Tibial nerve (tissue), 4 donors: ENCODE data around the gene CFL1. TPM values are rescaled to one million over a fixed set of nuclear protein-coding genes. Genes with fewer than 3 reads are reported as not detected.

ENCODE experiments used
- DNase-seq, 2 donors: peaks; one replicate each; pipeline ENCODE4 v3.0.0-alpha.2; 2019; ENCODE audit warnings: low spot score in 2 of 2
- H3K27ac ChIP-seq, 4 donors: fragments of 200-600 bp; sonication (generic) in 3 of 4; one replicate each; pipeline ENCODE4 v1.5.1; 2017 to 2019; ENCODE audit warnings: mild to moderate bottlenecking in 1 of 4
- H3K27me3 ChIP-seq, 2 donors: fragments of 200-600 bp; sonication (generic) in 1 of 2; one replicate each; pipeline versions ENCODE4 v1.5.1 to v1.6.0; 2017 to 2019
- H3K36me3 ChIP-seq, 3 donors: fragments of 200-600 bp; sonication (generic); one replicate each; pipeline ENCODE4 v1.5.1; 2018 to 2019
- H3K4me1 ChIP-seq, 4 donors: fragments of 200-600 bp; sonication (generic) in 3 of 4; one replicate each; pipeline ENCODE4 v1.5.1; 2017 to 2019
- H3K4me3 ChIP-seq, 4 donors: fragments of 200-600 bp; sonication (generic) in 3 of 4; one replicate each; pipeline ENCODE4 v1.5.1; 2017 to 2019; ENCODE audit warnings: mild to moderate bottlenecking in 1 of 4, moderate library complexity in 1 of 4
- H3K9me3 ChIP-seq, 4 donors: fragments of 200-600 bp; sonication (generic) in 3 of 4; one replicate each; pipeline ENCODE4 v1.5.1; 2017 to 2019
- EP300 ChIP-seq, 2 donors: sonication (generic); formaldehyde crosslinking; IDR thresholded peaks; one replicate each; pipeline ENCODE4 v1.6.1; 2017; ENCODE audit warnings: antibody characterized with exemption in 2 of 2, mild to moderate bottlenecking in 1 of 2
- POLR2A ChIP-seq, 2 donors: fragments of 450-650 bp; IDR thresholded peaks; one replicate each; pipeline ENCODE4 v1.6.1; 2017; ENCODE audit warnings: antibody characterized with exemption in 2 of 2, mild to moderate bottlenecking in 2 of 2, moderate library complexity in 2 of 2
- WGBS, 2 donors: methylation state at CpG; one replicate each; pipeline ENCODE4 v1.1.5; 2018; 5-methylcytosine and 5-hydroxymethylcytosine counted together
- total RNA-seq, 4 donors: library from RNA; depleted of rRNA; stranded (reverse); fragments of >200 nt; gene quantifications; one replicate each; pipeline ENCODE4 v1.1.0, GENCODE V29; 2016
- TF ChIP-seq, protein P1 (sequence below), 5 experiments: fragments of 200-600 bp in 3 of 5; fragments of 450-650 bp in 2 of 5; sonication (generic) in 3 of 5; IDR thresholded peaks; one replicate each; pipeline ENCODE4 v1.5.1; 2016 to 2019; ENCODE audit warnings: antibody characterized with exemption in 5 of 5, mild to moderate bottlenecking in 3 of 5, moderate library complexity in 2 of 5

The CFL1 gene
- total RNA-seq, 4 donors from 2014 or later, result 461 to 881 (median 580) TPM

DNA sequence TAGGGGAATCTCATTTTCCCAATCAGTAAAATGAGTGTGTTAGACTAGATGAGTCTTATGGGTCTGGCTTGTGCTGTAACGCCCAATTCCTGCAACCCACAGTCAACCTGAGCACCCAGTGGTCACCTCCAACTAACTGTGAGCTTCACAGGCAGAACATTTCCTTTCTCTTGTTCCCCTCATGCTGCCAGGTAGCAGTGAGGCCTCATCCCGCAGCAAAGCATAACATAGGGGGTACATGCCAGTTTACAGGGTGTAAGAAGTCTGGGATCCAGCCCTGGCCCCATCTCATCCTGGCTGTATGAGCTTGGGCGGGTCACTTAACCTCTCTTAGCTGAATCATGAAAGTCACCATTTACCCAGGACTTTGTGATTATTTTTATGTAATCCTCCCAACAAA is 10.9 kb upstream of the CFL1 start:
- peaks cover 0 to 43% (median 10%) of the 10 kb centered on the region in 4 donors for H3K4me1 ChIP-seq
- H3K9me3 ChIP-seq, result no peaks in the 10 kb centered on the region
- H3K27me3 ChIP-seq, result no peaks in the 10 kb centered on the region
- 84 to 97% methylated on average over 3 of the region's 3 CpGs for WGBS, 2 donors
- TF ChIP-seq EP300 (IDR thresholded peaks at IDR 0.05) (no peak), POLR2A (IDR thresholded peaks at IDR 0.05) (no peak)
- TF ChIP-seq, protein P1, sequence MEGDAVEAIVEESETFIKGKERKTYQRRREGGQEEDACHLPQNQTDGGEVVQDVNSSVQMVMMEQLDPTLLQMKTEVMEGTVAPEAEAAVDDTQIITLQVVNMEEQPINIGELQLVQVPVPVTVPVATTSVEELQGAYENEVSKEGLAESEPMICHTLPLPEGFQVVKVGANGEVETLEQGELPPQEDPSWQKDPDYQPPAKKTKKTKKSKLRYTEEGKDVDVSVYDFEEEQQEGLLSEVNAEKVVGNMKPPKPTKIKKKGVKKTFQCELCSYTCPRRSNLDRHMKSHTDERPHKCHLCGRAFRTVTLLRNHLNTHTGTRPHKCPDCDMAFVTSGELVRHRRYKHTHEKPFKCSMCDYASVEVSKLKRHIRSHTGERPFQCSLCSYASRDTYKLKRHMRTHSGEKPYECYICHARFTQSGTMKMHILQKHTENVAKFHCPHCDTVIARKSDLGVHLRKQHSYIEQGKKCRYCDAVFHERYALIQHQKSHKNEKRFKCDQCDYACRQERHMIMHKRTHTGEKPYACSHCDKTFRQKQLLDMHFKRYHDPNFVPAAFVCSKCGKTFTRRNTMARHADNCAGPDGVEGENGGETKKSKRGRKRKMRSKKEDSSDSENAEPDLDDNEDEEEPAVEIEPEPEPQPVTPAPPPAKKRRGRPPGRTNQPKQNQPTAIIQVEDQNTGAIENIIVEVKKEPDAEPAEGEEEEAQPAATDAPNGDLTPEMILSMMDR (IDR thresholded peaks at IDR 0.05), result no peak
- no peak for DNase-seq
- no peak overlapping the region for H3K4me3 ChIP-seq
- H3K36me3 ChIP-seq, result peaks cover 0 to 70% (median 21%) of the 10 kb centered on the region in 3 donors
- no peak overlapping the region for H3K27ac ChIP-seq

DNA sequence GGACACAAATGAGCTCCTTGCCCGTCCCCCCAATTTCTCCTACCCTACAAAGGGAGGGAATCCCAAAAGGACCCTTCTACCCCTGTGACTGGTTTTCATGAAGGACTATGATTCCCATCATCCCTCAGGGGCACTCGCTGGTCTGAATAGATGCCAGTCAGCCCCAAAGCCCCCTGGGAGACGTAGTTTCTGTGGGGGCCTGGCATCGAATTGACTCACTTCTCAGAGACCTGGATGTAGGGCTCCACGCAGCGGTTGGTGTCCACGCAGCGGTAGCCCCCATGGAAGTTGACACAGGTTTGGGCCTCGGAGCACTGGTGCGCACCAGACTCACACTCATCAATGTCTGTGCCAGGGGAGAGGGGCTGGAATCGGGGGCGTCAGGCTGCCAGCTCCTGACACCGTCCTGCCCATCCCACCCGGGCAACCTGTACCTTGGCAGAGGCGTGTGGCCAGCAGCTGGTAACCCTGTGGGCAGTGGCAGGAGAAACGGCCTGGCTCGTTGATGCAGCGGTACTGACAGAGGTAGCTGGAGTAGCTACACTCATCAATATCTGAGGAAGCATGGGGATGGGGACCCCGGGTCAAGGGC is 10.2 kb upstream of the CFL1 start:
- Histone ChIP-seq H3K27me3 (no peaks in the 10 kb centered on the region), H3K36me3 (peaks cover 0 to 77% (median 23%) of the 10 kb centered on the region in 3 donors), H3K9me3 (no peaks in the 10 kb centered on the region), H3K4me1 (peaks cover 0 to 40% (median 7%) of the 10 kb centered on the region in 4 donors), H3K27ac (no peak overlapping the region), H3K4me3 (no peak overlapping the region)
- no peak for DNase-seq
- TF ChIP-seq EP300 (IDR thresholded peaks at IDR 0.05) (no peak), POLR2A (IDR thresholded peaks at IDR 0.05) (no peak)
- TF ChIP-seq, protein P1 (IDR thresholded peaks at IDR 0.05), result no peak
- WGBS, 2 donors, result 81% methylated on average over 17 to 19 of the region's 19 CpGs

DNA sequence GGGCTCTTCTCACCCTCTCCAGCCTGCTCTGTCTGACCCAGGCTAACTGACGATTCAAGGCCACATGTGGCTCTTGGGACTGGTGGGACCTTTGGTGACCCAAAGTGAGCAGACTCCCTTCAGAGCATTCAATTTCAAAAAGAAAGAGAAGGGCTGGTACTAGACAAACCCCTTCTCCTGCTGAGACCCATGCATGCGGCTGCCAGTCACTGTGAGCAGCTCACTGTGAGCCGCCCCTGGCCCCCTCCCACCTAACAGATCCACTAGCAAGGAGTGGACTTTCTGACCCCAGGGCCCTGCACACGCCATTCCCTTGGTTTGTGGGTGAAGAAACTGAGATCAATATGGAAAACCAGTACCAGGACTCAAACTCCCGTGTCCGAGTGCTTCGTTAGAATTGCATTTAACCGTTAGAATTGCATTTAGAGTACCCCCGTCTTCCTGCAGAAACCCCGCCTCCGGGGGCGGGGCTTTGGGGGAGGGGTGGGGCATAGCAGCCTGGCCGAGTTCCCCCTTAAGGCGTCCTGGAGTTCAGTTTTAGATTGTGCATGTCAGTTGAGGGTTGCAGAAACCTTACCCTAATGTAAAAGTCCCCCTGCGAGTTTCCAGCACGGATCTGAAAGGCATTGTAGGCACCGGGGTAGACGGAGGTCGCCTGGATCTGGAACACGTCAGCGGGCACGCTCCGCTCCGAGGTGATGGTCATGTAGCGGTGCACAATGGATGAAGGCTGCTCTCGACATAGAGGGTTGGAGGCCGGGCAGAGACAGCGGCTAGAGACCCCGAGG is 9.5 kb upstream of the CFL1 start:
- WGBS, 2 donors, result 55 to 56% methylated on average over 29 of the region's 29 CpGs
- no peaks in the 10 kb centered on the region for H3K27me3 ChIP-seq
- TF ChIP-seq EP300 (IDR thresholded peaks at IDR 0.05), result no peak
- TF ChIP-seq, protein P1 (IDR thresholded peaks at IDR 0.05), result no peak
- no peak for TF ChIP-seq POLR2A (IDR thresholded peaks at IDR 0.05)
- DNase-seq, result no peak
- no peaks in the 10 kb centered on the region for H3K9me3 ChIP-seq
- no peak overlapping the region for H3K27ac ChIP-seq
- no peak overlapping the region for H3K4me3 ChIP-seq
- H3K36me3 ChIP-seq, result peaks cover 0 to 84% (median 24%) of the 10 kb centered on the region in 3 donors
- H3K4me1 ChIP-seq, result peaks cover 0 to 42% (median 7%) of the 10 kb centered on the region in 4 donors

DNA sequence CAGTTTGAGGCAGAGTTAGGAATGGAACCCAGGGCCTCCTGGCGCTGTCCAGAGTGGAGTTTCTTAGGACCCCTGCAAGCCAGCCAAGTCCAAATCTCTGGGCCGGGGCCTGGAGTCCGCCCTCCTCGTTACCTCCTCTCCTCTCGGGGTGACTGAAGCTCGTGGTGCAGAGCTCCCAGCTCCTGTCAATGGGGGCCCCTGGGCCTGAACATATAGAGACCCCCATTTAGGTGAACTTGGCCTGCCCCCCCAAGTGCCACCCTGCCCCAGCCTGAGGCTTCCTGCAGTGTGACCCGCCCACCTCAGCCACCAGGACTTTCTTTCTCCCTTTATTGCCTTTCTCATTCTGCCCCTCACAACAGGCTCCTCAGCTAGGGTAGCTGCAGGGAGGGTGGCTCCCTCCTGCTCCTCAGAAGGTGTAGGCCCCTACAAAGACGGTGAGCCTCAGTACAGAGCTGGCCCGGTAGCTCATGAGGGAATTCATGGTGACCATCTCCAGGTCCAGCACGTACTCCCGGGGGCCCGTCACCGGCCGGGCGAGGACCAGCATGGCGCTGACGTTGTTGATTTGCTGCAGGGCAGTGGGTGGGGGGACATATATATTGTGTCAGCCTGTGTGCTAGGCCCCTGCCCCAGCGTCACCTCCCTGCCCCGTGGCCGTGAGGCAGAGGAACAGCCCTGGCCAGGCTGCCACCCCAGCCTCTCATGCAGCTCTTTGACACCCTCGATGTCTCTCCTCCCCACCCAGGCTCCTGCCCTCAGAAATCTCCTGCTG is 8.7 kb upstream of the CFL1 start:
- no peak for DNase-seq
- H3K4me1 ChIP-seq, result peaks cover 0 to 43% (median 8%) of the 10 kb centered on the region in 4 donors
- no peak overlapping the region for H3K4me3 ChIP-seq
- no peaks in the 10 kb centered on the region for H3K27me3 ChIP-seq
- no peak overlapping the region for H3K27ac ChIP-seq
- TF ChIP-seq EP300 (IDR thresholded peaks at IDR 0.05) (no peak), POLR2A (IDR thresholded peaks at IDR 0.05) (no peak)
- TF ChIP-seq, protein P1 (IDR thresholded peaks at IDR 0.05), result no peak
- H3K9me3 ChIP-seq, result no peaks in the 10 kb centered on the region
- H3K36me3 ChIP-seq, result peaks cover 0 to 92% (median 30%) of the 10 kb centered on the region in 3 donors
- 77 to 78% methylated on average over 18 to 20 of the region's 21 CpGs for WGBS, 2 donors
